Colon (tissue), 2 donors: ENCODE data around the gene OR6B3.
"Not testable (repeated sequence)": the region's sequence is repeated elsewhere in the genome, so short reads cannot be mapped to it uniquely, and the experiment has no call there.

Experiments
- FAIRE-seq: peaks from 2 replicates; lab custom pipeline; 2012; peaks lifted over from hg19 to GRCh38; lab: Jason Lieb, UNC
- donor health status: control.
- donor health status: control.

The OR6B3 gene

DNA sequence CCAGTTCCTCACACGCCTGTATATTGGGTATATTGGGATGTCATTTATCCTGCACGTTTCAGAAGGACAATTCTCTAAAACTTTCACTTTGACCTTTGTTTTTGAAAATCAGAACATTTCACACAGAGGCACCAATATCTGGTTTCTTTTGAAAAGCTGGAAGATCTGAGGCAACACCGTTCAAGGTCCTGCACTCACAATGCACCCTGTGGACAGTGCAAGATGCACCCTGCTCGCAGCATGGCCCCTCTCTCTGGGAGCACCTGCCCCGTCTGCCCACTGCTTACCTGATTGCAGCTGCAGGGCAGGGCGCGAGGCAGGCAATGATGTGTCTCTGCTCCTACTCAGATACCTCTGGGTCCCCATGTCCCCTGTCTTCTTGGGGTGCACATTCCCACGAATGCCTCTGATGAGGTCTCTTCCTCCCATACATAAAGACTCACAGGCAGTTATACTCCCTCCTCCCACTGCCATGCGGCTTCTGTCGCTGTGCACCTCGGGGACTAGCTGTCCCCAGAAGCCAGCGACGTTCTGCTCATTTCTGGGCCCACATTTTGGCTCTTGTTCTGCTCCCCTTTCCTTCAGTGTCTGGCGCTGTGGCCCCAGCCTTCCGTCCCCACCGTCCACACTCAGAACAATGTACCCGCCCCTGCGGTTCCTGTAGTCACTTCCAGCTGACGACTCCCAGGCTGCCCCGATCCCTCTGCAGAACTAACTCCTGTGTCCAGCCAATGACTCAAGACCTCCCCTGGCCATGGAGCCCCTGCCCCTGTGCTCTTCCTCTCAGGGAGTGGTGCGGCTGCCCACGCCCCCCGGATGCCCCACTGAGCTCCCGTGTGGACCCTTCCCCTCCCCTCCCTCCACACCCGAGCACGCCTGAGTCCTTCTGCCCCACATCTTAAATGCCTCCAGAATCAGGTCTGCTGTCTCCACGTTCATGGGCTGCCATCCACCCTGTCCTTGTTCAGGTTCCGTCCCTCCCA lies at the start of gene OR6B3:
Gene OR6B3 (minus strand): TSS at position 349 of the 983 bp plus-strand sequence.
- FAIRE-seq, result no peak

DNA sequence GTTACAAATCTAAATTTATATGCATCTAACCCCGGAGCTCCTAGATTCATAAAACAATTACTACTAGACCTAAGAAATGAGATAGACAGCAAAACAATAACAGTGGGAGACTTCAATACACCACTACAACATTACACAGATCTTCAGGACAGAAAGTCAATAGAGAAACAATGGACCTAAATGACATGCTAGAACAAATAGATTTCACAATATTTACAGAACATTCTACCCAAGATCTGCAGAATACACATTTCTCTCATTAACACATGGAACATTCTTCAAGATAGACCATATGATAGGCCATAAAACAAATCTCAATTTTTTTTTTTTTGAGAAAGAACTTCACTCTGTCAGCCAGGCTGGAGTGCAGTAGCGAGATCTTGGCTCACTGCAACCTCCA lies 45.0 kb upstream of the OR6B3 start:
- FAIRE-seq, result no peak

DNA sequence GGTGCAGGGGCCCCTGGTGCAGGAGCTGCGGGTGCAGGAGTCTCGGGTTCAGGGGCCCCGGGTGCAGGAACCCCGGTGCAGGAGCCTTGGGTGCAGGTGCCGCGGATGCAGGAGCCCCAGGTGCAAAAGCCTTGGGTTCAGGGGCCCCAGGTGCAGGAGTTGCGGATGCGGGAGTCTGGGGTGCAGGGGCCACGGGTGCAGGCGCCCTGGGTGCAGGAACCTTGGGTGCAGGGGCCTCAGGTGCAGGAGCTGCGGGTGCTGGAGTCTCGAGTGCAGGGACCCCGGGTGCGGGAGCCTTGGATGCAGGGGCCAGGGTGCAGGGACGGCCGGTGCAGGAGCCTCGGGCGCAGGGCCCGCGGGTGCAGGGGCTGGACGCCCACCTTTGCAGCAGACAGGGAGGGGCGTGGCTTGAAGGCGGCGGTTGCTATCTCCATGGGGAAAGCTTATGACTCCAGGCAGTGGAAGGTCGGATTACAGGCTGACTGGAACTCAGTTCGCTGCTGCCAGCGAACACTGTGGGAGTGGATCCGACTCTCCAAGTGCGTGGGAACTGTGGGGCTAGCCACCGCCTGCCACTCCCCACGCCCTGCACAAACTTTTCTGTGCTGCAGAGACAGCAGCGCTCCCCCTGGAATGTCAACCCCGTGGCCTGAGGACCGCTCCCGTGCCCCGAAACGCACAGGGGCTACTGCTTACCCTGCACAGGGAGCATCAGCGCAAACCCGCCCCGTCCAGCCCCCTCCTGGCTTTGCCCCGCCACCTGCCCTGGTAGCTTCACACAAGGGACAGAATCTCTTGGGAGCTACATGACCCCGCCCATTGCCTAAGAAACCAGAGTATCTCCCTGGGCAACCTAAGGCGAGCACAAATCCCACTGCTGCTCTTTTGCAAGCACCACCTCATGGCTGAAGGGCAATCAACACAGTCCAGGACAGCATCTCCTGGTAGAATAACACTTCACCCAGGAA lies 42.5 kb upstream of the OR6B3 start:
- no peak for FAIRE-seq

DNA sequence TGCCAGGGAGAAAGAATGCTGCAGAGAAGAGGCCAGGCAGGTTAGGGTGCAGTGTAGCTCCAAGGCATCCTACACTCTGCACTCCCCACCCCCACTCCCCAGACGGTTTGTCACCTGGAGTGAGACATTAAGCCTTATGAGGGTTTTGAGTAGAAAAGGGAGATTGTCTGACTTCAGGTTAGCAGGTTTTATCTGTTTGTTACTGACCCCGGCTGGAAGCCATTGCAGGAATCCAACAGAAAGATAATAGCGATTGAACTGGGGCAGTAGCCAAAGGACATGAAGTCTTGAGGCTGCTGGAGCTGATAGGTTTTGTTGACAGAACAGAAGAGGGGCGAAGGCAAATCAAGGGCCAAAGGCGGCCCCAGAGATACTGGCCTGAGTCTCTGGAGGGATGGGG lies 36.0 kb upstream of the OR6B3 start:
- no peak for FAIRE-seq

DNA sequence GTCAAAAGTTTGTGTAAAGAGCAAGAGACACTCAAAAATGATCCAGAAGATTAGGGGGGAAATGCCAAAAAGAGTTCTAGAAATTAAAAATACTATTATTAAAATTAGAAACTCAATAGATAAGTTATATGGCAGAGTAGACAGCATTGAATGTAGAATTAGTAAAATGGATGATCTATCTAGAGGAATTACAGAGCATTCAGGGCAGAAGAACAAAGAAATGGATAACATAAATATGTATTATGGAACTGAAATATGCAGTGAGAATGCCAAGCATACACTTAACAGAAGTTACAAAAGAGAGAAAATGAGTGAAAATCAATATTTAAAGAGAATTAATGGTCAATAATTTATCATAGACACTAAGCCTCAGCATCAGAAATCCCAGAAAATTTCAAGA lies 33.2 kb upstream of the OR6B3 start:
- FAIRE-seq, result no peak

DNA sequence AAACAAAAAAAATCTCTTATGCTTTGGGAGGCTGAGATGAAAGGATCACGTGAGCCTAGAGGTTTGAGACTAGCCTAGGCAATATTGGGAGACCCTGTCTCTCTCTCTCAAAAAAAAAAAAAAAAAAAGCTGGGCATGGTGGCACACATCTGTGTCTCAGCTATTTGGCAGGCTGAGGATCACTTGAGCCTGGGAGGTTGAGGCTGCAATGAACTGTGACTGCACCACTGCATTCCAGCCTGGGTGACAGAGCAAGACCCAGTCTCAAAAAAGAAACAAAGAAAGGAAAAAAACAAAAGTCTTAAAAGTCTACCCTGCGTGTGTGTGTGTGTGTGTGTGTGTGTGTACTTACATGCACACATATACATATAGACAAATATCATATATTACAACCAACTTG lies 25.3 kb upstream of the OR6B3 start:
- FAIRE-seq, result no peak

DNA sequence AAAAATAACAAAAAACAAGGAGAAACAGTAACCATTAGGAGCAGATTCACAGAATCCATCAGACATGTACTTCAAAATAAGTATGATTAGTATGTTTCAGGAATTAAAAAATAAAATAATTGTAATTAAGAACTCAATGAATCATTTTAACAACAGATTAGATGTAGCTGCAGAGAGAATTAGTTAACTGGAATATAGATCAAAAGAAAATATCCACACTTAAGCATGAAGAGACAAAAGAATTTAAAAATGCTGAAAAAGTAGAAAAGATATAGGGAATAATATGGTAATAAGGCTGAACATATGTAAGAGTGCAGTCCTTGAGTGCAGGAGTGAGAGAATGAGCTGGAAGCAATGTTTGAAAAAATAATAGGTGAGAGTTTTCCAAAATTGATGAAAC lies 24.1 kb upstream of the OR6B3 start:
- FAIRE-seq, result no peak

DNA sequence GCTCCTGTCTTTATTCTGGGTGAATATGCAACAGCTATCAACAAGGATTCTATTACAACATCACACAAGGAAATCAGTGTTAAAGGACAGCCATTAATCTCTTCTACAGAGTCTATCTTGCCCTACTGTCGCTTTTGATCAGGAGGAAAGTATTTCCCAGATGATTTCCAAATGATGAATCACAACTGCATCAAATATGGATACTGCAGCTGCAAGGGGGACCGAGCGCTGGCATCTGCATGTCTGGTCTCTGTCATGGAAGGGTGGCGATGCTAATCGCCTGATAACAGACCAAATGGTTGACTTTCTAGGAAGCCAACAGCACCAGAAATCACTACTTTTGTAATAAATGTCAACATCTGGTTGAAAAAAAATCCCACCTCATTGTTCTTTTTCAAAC lies 21.2 kb upstream of the OR6B3 start:
- FAIRE-seq, result no peak

DNA sequence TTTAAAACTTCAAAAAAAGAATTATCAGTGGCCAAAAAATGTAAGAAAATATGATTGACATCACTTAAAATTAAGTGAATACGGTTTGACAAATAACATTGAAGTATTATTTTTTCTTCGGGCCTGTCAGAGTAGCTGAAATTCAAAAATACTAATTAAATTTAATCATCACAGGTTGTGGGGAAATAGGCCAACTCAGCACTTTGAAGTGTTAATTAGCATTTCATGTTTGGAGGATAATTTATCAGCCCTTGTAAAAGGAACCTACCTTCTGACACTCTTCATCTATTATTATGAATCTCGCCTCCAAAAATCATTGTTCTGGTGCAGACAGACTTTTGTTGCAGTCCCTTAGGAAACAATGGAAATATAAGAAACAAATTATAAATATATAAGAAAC lies 17.6 kb upstream of the OR6B3 start:
- no peak for FAIRE-seq

DNA sequence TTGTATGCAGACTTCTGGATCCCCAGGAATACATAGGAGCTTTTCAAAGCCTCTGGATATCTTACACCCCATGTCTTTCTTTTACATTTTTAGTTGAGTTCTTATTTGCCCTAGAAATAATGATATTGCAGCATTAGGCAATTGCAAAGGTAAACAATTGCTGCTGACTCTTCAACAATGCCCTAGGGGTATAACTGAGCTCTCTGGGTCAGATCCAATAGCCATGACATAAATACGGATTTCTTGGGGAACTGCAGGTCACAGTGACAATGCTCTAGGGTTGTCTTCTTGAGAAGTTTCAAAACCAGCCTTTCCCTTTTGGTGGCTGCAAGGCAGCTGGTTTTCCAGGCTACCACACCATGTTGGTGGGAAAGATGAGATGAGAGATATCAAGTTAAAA lies 16.5 kb upstream of the OR6B3 start:
- FAIRE-seq, result no peak

DNA sequence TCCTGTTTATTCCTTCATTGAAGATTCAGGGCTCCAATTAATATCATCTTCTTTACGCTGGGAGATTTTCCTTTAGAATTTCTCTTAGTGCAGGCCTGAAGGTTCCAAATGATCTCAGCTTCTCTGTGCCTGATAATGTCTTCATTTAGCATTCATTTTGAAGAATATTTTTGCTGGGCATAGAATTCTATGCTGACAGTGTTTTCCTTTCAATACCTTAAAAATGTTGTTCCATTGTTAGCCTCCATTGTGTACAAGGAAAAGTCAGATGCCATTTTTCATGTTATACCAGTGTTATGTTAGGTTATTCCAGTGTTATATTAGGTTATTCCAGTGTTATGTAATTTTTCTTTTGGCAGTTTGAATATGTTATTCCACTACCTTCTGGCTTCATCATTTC lies 14.9 kb upstream of the OR6B3 start:
- FAIRE-seq, result no peak

DNA sequence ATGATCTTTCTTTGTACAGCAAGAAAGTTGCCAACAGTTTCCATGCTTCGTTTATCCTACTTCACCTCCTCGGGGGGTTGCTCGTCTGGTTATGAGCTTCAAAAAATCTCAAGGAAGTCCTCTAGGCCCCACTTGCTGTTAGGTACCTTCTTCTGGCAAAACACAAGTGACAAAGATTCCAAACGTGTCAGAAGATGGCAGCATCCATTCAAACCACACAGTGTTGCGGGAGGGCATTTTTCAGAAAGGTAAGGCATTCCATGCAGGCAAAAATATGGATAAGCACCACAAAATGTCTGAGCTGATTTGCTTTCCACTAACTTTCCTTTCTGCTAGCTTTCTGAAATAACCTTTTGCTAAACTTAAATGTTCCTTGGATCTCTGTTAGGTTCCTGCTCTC lies 13.2 kb upstream of the OR6B3 start:
- no peak for FAIRE-seq

DNA sequence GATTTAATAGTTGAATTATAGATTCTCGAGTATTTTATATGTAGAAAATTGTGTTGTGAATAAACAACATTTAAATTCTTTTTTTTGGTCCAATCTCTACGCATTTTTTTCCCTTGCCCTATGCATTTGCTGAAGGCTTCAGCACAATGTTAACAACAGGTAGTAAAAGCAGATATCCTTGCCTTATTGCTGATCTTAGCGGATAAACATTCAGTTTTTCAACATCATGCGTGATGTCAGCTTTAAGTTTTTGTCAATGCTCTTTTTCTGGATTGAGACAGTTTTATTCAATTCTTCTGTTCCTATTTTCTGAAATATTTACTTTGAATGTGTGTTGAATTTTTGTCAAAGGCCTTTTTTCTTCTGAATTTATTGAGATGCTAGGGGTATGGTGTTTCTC lies 11.6 kb upstream of the OR6B3 start:
- no peak for FAIRE-seq

DNA sequence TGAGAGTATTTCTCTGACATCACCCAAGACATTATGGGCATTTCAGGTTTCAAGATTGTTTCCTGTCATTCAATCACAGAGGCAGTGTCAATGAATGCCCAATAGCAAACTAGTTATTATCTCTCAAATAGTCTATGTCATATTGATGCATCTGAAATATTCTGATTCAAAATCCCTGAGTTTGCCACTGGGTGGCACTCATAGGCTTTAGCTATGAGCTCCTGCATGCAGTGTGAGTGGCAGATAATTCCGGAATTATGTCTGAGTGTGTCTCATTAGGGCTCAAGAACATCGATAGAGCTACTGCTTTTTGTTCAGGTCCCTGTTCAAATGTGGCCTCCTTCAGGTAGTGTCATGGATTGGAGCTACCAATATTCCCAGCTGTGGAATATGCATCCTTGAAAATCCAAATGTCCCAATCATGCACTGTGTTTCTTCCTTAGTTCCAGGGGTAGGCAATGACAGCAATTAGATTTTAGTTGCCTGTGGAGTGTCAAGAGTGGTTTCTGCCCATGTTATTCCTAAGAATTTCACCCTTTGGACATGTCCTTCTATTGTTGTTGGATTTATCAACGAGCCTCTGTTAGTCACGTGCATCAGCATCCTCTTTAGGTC lies 7.8 kb upstream of the OR6B3 start:
- no peak for FAIRE-seq

DNA sequence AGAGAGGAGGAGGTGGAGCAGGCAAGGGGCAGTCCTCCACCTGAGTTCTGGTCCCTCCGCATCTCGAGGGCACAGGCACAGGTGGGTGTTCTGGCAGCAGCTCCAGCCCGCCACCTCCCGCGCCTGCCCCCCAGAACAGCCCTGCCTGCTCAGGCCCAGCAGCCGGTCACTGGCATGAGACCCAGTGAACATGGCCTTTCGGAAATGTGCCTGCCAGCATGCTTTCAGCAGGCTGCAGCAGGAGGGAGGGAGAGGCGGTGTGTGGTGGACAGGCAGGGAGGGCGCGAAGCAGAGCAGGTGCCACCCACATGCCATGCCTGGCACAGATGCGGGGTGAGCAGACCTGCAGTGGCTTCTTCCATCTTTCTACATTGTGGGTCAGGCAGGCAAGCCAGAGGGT lies 3.4 kb upstream of the OR6B3 start:
- no peak for FAIRE-seq

DNA sequence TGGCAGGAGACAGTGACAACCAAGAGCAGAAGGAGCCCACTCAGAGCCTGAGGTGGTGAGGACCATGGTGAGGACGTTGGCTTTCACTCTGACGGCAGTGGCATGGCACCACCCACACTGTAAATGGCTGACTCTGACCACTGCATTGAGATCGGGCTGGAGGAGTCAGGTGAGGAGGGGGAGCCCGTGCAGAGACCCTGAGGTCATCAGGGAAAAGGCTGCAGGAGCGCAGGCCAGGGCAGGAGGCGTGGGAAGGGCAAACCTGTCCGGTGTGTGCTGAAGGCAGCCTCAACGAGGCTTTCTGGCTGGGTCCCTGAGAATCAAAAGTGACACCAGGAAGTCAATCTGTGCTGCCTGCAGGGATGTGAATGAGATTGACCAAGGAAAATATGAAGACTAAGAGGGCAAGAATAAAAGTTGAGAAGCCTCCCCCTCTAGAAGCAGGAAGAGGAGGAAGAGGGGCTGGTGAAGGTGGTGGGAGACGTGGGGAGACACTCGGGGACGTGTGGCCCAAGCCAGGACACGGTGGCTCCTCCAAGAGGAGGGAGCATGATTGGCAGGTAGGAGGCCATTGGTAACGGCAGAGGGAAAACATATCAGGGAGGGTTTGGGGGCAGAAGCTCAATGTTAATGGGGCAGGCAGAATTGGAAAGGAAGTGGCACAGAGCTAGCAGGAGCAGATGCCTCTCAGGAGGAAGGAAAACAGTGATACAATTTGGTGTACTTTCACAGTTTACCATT lies 2.0 kb upstream of the OR6B3 start:
- no peak for FAIRE-seq

DNA sequence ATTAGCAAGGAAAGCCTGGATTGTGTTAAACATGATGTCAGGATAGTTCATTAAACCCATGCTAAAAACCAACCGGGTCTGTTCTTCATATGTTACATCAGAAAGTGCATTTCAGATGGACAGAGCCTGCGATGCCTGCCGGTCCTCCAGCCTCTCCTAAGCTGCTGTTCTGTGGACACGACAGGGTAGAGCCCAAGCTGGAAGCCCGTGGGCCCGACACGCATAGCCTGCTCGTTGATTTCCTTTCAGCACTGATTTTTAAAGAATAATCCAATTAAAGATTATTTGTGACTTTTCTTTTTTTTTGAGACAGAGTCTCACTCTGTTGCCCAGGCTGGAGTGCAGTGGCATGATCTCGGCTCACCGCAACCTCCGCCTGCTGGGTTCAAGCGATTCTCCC lies 797 bp downstream of the OR6B3 start:
- FAIRE-seq, result no peak

DNA sequence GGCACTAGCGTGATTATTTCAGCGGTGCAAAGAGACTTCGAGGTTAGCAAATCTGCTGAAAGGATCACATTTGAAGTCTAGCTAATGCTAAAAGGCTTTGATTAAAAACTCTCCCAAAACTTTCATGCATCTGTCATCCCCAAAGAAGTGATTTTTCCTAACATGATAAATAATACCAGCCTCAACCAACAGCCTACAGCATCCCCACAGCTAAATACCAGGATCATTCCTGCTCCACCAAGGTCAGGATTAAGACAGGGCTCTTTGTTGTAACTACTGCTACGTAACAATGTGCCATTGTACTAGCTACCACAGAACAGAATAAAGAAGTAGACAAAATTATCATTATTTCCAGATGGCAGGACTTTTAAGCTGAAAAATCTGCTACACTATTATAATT lies 1.6 kb downstream of the OR6B3 start:
- FAIRE-seq, result no peak

DNA sequence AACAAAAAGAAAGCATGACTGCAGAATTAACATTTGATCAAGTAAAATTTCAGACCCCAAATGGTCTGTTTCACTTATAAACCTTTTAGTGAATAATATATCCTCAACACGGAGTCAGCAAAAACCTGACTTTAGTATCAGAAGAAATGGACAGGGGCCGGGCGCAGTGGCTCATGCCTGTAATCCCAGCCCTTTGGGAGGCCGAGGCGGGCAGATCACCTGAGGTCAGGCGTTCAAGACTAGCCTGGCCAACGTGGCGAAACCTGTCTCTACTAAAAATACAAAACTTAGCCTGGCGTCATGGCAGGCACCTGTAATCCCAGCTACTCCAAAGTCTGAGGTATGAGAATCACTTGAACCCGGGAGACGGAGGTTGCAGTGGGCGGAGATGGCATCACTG lies 3.0 kb downstream of the OR6B3 start:
- FAIRE-seq, result no peak

DNA sequence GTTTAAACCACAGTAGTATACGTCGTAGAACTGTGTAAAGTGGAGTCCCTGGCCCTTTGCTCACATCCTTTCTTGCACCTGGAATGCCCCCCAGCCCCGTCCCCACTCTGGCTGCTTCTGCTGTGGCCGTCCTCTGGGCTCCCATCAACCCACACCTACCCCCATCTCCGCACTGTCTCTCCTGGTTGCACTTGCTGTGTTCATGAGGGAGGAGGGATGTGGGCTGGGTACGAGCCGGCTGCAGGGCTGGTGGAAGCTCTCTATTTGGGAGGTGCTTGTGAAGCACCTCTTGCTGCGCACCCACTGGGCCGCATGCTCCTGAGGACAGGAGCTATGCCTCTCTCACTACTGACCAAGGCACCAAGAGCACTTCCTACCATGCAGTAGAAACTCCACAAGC lies 5.1 kb downstream of the OR6B3 start:
- no peak for FAIRE-seq

DNA sequence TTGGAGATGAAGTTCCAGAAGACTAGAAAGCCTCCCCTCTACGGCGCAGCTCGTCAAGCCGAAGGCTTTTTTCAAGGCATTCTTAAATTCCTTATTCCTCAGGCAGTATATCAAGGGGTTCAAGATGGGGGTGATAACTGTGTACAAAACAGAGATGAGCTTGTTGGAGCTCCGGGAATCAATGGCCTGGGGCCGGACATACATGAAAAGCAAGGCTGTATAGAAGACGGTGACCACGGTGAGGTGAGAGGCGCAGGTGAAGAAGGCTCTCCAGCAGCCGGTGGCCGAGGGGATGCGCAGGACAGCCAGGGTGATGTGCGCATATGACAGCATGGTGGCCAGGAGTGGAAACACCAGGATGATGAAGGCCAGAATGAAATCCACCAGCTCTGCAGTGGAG lies 8.2 kb downstream of the OR6B3 start:
- FAIRE-seq, result no peak

DNA sequence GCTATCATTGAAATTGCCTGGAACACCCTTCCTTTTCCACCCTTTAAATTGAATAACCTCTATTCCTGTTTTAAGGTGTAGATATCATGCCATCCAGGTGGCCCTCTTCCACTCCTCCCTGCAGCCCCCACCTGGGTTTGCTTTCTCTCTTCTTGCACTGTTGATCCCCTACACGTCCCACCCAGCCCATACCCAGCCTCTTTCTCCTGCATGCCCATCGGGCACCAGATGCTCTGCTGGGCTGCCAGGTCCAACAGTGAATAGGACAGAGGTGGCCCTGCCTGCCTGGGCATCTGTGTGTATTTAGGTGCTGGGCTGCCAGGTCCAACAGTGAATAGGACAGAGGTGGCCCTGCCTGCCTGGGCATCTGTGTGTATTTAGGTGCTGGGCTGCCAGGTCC lies 9.2 kb downstream of the OR6B3 start:
- not testable (repeated sequence) for FAIRE-seq
